Activated CD8-positive, alpha-beta T cell treated with anti-CD3 and anti-CD28 coated beads, Interleukin-2, amount 10 ng/mL, durations not matched to agents 7 days and 5 days (primary cell): ENCODE measurements around the gene SMARCA4. TPM values are rescaled to one million over a fixed set of nuclear protein-coding genes. Genes with fewer than 3 reads are reported as not detected.
A peak's percentile ranks its signal among the peaks of the same experiment; 100 is the strongest.
"Not testable (repeated sequence)": the region's sequence is repeated elsewhere in the genome, so short reads cannot be mapped to it uniquely, and the experiment has no call there.

Experiments used
- ATAC-seq: fragments of 150-1000 bp; cut with Tn5 transposase; one replicate; pipeline ENCODE4 v1.10.0; 2021; ENCODE audit warnings: moderate library complexity
- CTCF ChIA-PET: fragments of 350-600 bp; sonication (Branson Sonifier 250); formaldehyde crosslinking; loops from one replicate; lab custom pipeline; 2021; ENCODE audit warnings: antibody characterized with exemption; lab: Charles Lee
- POLR2A ChIA-PET: fragments of 350-600 bp; sonication (Branson Sonifier 250); formaldehyde crosslinking; loops from one replicate; lab custom pipeline; 2021; ENCODE audit warnings: antibody characterized with exemption; lab: Charles Lee
- DNase-seq: peaks from one replicate; pipeline ENCODE4 v3.0.0-alpha.2; 2020
- H3K27ac Mint-ChIP-seq: one replicate; pipeline ENCODE4 v1.8.0; 2021; ENCODE audit warnings: mild to moderate bottlenecking, mixed read lengths
- H3K27me3 Mint-ChIP-seq: one replicate; pipeline ENCODE4 v1.8.0; 2021; ENCODE audit warnings: low read depth, mixed read lengths
- H3K36me3 Mint-ChIP-seq: one replicate; pipeline ENCODE4 v1.8.0; 2021; ENCODE audit warnings: low read depth, mixed read lengths
- H3K4me1 Mint-ChIP-seq: one replicate; pipeline ENCODE4 v1.8.0; 2021; ENCODE audit warnings: low read depth, mixed read lengths
- H3K4me3 Mint-ChIP-seq: one replicate; pipeline ENCODE4 v1.8.0; 2021; ENCODE audit warnings: mild to moderate bottlenecking, mixed read lengths
- H3K9me3 Mint-ChIP-seq: one replicate; pipeline ENCODE4 v1.8.0; 2022; ENCODE audit warnings: mixed read lengths; ENCODE audit not compliant: insufficient read depth
- total RNA-seq, 2 experiments: library from RNA; stranded (reverse); gene quantifications; one replicate each; pipeline ENCODE4 v1.2.3, GENCODE V29; 2021

The SMARCA4 gene
- total RNA-seq, 2 experiments from 2014 or later: 108 to 115 TPM

- CTCF ChIA-PET: interaction anchor here (0.7 to 3.0 kb wide), 25 partner anchors 8 to 219 kb away, joined by 3 to 15 read pairs (median 4); partner anchors contain the start of genes CARM1, DNM2 and LDLR
- POLR2A ChIA-PET: no interaction called here
- Mint-ChIP-seq H3K36me3 (peaks cover 5% of the 10 kb centered on the region), H3K27ac (no peak overlapping the region), H3K4me1 (peaks cover 15% of the 10 kb centered on the region), H3K27me3 (no peaks in the 10 kb centered on the region), H3K9me3 (no peaks in the 10 kb centered on the region), H3K4me3 (no peak overlapping the region)
- peak; percentile 83 for ATAC-seq
- DNase-seq: peak; percentile 58
Observed at GRCh38 chr19:10936661-10937084, 24.2 kb upstream of the SMARCA4 start.

- H3K9me3 Mint-ChIP-seq, H3K27ac Mint-ChIP-seq, H3K27me3 Mint-ChIP-seq, ATAC-seq, H3K4me3 Mint-ChIP-seq, DNase-seq, H3K36me3 Mint-ChIP-seq: not testable (repeated sequence)
- ChIA-PET CTCF (interaction anchor here (0.6 to 3.2 kb wide), 34 partner anchors 8 to 582 kb away, joined by 3 to 21 read pairs (median 4); partner anchors contain the start of gene SMARCA4), POLR2A (interaction anchor here (0.9 to 1.1 kb wide), 2 partner anchors 18 to 149 kb away, joined by 3 to 5 read pairs; no protein-coding TSS in a partner anchor)
- peaks cover 20% of the 10 kb centered on the region for H3K4me1 Mint-ChIP-seq
Observed at GRCh38 chr19:10941649-10942048, 19.2 kb upstream of the SMARCA4 start.

GRCh38 chr19:10943412-10943811 lies 17.4 kb upstream of the SMARCA4 start:
- H3K9me3 Mint-ChIP-seq, DNase-seq, H3K36me3 Mint-ChIP-seq, H3K27me3 Mint-ChIP-seq, ATAC-seq, H3K27ac Mint-ChIP-seq, H3K4me3 Mint-ChIP-seq, POLR2A ChIA-PET: not testable (repeated sequence)
- CTCF ChIA-PET: interaction anchor here (1.9 to 2.7 kb wide), 3 partner anchors 12 to 92 kb away, joined by 5 to 20 read pairs (median 15); no protein-coding TSS in a partner anchor
- peaks cover 18% of the 10 kb centered on the region for H3K4me1 Mint-ChIP-seq

- Mint-ChIP-seq H3K4me3 (no peak overlapping the region), H3K9me3 (no peaks in the 10 kb centered on the region), H3K36me3 (no peaks in the 10 kb centered on the region), H3K4me1 (peaks cover 7% of the 10 kb centered on the region), H3K27me3 (no peaks in the 10 kb centered on the region), H3K27ac (no peak overlapping the region)
- ATAC-seq: no peak
- no peak for DNase-seq
- CTCF ChIA-PET: interaction anchor here (1.2 to 1.9 kb wide), 3 partner anchors 9 to 90 kb away, joined by 5 to 9 read pairs (median 5); no protein-coding TSS in a partner anchor
- POLR2A ChIA-PET: no interaction called here
Observed at GRCh38 chr19:10945264-10945663, 15.6 kb upstream of the SMARCA4 start.

GRCh38 chr19:10946958-10947657 lies 13.7 kb upstream of the SMARCA4 start:
- DNase-seq (no peak), ATAC-seq (no peak)
- Mint-ChIP-seq H3K9me3 (no peaks in the 10 kb centered on the region), H3K27me3 (no peaks in the 10 kb centered on the region), H3K4me3 (no peak overlapping the region), H3K4me1 (peaks cover 4% of the 10 kb centered on the region), H3K27ac (no peak overlapping the region), H3K36me3 (no peaks in the 10 kb centered on the region)
- ChIA-PET CTCF (interaction anchor here (1.1 kb wide), 1 partner anchor 10 kb away, joined by 4 read pairs; no protein-coding TSS in a partner anchor), POLR2A (interaction anchor here (0.6 kb wide), 1 partner anchor 532 kb away, joined by 3 read pairs; no protein-coding TSS in a partner anchor)

GRCh38 chr19:10952809-10953208 lies 8.0 kb upstream of the SMARCA4 start:
- Mint-ChIP-seq H3K27me3 (no peaks in the 10 kb centered on the region), H3K9me3 (no peaks in the 10 kb centered on the region), H3K4me3 (no peak overlapping the region), H3K36me3 (no peaks in the 10 kb centered on the region), H3K27ac (no peak overlapping the region), H3K4me1 (peaks cover 3% of the 10 kb centered on the region)
- ATAC-seq: no peak
- POLR2A ChIA-PET: no interaction called here
- CTCF ChIA-PET: interaction anchor here (1.0 to 1.4 kb wide), 2 partner anchors 11 to 16 kb away, joined by 3 to 5 read pairs; no protein-coding TSS in a partner anchor
- DNase-seq: no peak

- not testable (repeated sequence) for H3K36me3 Mint-ChIP-seq, DNase-seq, H3K9me3 Mint-ChIP-seq, ATAC-seq, H3K27me3 Mint-ChIP-seq, H3K27ac Mint-ChIP-seq
- Mint-ChIP-seq H3K4me3 (peak overlapping the region; percentile 83), H3K4me1 (peaks cover 39% of the 10 kb centered on the region)
- CTCF ChIA-PET: interaction anchor here (2.9 kb wide), 1 partner anchor 23 kb away, joined by 12 read pairs; no protein-coding TSS in a partner anchor
- POLR2A ChIA-PET: interaction anchor here (0.9 to 1.3 kb wide), 2 partner anchors 17 to 131 kb away, joined by 3 read pairs; no protein-coding TSS in a partner anchor
Observed at GRCh38 chr19:10959277-10959968, 1.4 kb upstream of the SMARCA4 start.

GRCh38 chr19:10961073-10961860 lies 437 bp downstream of the SMARCA4 start:
- H3K27ac Mint-ChIP-seq: peak overlapping the region; percentile 87
- H3K4me3 Mint-ChIP-seq: peak overlapping the region; percentile 92
- ATAC-seq (peak; percentile 40), DNase-seq (peak; percentile 41)
- H3K36me3 Mint-ChIP-seq: peaks cover 5% of the 10 kb centered on the region
- no peaks in the 10 kb centered on the region for H3K27me3 Mint-ChIP-seq
- peaks cover 41% of the 10 kb centered on the region for H3K4me1 Mint-ChIP-seq
- H3K9me3 Mint-ChIP-seq: no peaks in the 10 kb centered on the region
- ChIA-PET POLR2A (interaction anchor here (0.5 to 1.4 kb wide), 6 partner anchors 17 to 1477 kb away, joined by 3 to 6 read pairs (median 3); partner anchors contain the start of genes LDLR, ODAD3 and ZNF440), CTCF (interaction anchor here (0.7 to 1.4 kb wide), 3 partner anchors 19 to 25 kb away, joined by 4 to 5 read pairs (median 4); no protein-coding TSS in a partner anchor)

GRCh38 chr19:10962863-10963262 lies 2.0 kb downstream of the SMARCA4 start:
- Mint-ChIP-seq H3K4me3 (peak overlapping the region; percentile 92), H3K9me3 (no peaks in the 10 kb centered on the region), H3K27ac (peak overlapping the region; percentile 57), H3K27me3 (no peaks in the 10 kb centered on the region), H3K36me3 (peaks cover 5% of the 10 kb centered on the region), H3K4me1 (peaks cover 44% of the 10 kb centered on the region)
- ChIA-PET POLR2A (interaction anchor here (0.6 kb wide), 1 partner anchor 717 kb away, joined by 3 read pairs; no protein-coding TSS in a partner anchor), CTCF (interaction anchor here (1.0 to 1.4 kb wide), 5 partner anchors 10 to 163 kb away, joined by 3 to 5 read pairs (median 3); no protein-coding TSS in a partner anchor)
- ATAC-seq (no peak), DNase-seq (no peak)

GRCh38 chr19:10963865-10964264 lies 3.0 kb downstream of the SMARCA4 start:
- Mint-ChIP-seq H3K36me3 (peaks cover 5% of the 10 kb centered on the region), H3K27ac (peak overlapping the region; percentile 82), H3K27me3 (no peaks in the 10 kb centered on the region), H3K9me3 (no peaks in the 10 kb centered on the region), H3K4me1 (peaks cover 53% of the 10 kb centered on the region), H3K4me3 (peak overlapping the region; percentile 34)
- ChIA-PET POLR2A (no interaction called here), CTCF (interaction anchor here (0.6 to 1.2 kb wide), 5 partner anchors 9 to 162 kb away, joined by 3 to 5 read pairs (median 3); no protein-coding TSS in a partner anchor)
- DNase-seq (no peak), ATAC-seq (no peak)
